H1 (cell line): ENCODE measurements around the gene DACT3. TPM values are rescaled to one million over a fixed set of nuclear protein-coding genes. Genes with fewer than 3 reads are reported as not detected.

Experiments
- CTCF ChIA-PET: fragments of 300-600 bp; sonication (Branson Sonifier 250); formaldehyde crosslinking; loops from one replicate; lab custom pipeline; 2021; ENCODE audit not compliant: partially characterized antibody; lab: Charles Lee
- POLR2A ChIA-PET: fragments of 300-600 bp; sonication (Branson Sonifier 250); formaldehyde crosslinking; loops from one replicate; lab custom pipeline; 2021; ENCODE audit warnings: inconsistent platforms; ENCODE audit not compliant: partially characterized antibody; lab: Charles Lee
- DNase-seq, 2 experiments: peaks; one replicate each; pipeline versions ENCODE4 v3.0.0 to v3.0.0-alpha.2; 2010 to 2022; ENCODE audit warnings: low spot score in 2 of 2, low read depth in 1 of 2, mixed read lengths in 1 of 2
- FAIRE-seq: peaks from 2 replicates; lab custom pipeline; 2011; peaks lifted over from hg19 to GRCh38; lab: Jason Lieb, UNC
- H2AFZ ChIP-seq: 2 replicates; pipeline ENCODE4 v1.8.1; 2012; ENCODE audit warnings: low read length, inconsistent platforms
- H2AK5ac ChIP-seq: 2 replicates; pipeline ENCODE4 v1.6.1; 2013; ENCODE audit warnings: low read depth, low read length
- H2BK120ac ChIP-seq: replicated peaks from 2 replicates; pipeline ENCODE3; 2013; ENCODE audit warnings: low read depth, low read length, inconsistent platforms
- H2BK12ac ChIP-seq: 2 replicates; pipeline ENCODE4 v1.6.1; 2013; ENCODE audit warnings: low read depth, low read length
- H2BK15ac ChIP-seq: 2 replicates; pipeline ENCODE4 v1.6.1; 2013; ENCODE audit warnings: low read length
- H2BK20ac ChIP-seq: 2 replicates; pipeline ENCODE4 v1.6.1; 2013; ENCODE audit warnings: low read length
- H2BK5ac ChIP-seq: 2 replicates; pipeline ENCODE4 v1.6.1; 2013; ENCODE audit warnings: low read depth, low read length
- H3K14ac ChIP-seq: 2 replicates; pipeline ENCODE4 v1.6.1; 2013; ENCODE audit warnings: inconsistent platforms; ENCODE audit not compliant: insufficient read length
- H3K18ac ChIP-seq: 2 replicates; pipeline ENCODE4 v1.6.1; 2013; ENCODE audit warnings: low read length; ENCODE audit errors: extremely low read depth
- H3K23ac ChIP-seq: 2 replicates; pipeline ENCODE4 v1.6.1; 2013; ENCODE audit warnings: inconsistent platforms; ENCODE audit not compliant: insufficient read length
- H3K23me2 ChIP-seq: 2 replicates; pipeline ENCODE4 v1.6.1; 2013; ENCODE audit warnings: low read depth, low read length
- H3K27ac ChIP-seq: 2 replicates; pipeline ENCODE4 v1.6.1; 2011; ENCODE audit warnings: low read depth, low read length, inconsistent platforms
- H3K27me3 ChIP-seq, 4 experiments: replicated peaks in 1 of 4; 1 replicate in 1 of 4; 2 replicates in 3 of 4; pipeline versions ENCODE4 v1.6.1 to v1.8.1; 2011 to 2013; ENCODE audit warnings: low read length in 3 of 4, mild to moderate bottlenecking in 3 of 4, inconsistent platforms in 2 of 4, mixed read lengths in 2 of 4, moderate library complexity in 1 of 4; ENCODE audit not compliant: control insufficient read depth in 3 of 4, insufficient read depth in 3 of 4; ENCODE audit errors: extremely low read depth in 1 of 4
- H3K36me3 ChIP-seq, 4 experiments: 2 replicates each; pipeline versions ENCODE4 v1.6.1 to v1.8.1; 2011 to 2013; ENCODE audit warnings: mild to moderate bottlenecking in 4 of 4, low read length in 3 of 4, moderate library complexity in 2 of 4, control low read depth in 1 of 4, inconsistent platforms in 1 of 4; ENCODE audit not compliant: insufficient read depth in 4 of 4, control insufficient read depth in 2 of 4
- H3K4ac ChIP-seq: replicated peaks from 2 replicates; pipeline ENCODE3; 2013; ENCODE audit warnings: low read length, low read depth, mixed read lengths, inconsistent platforms; ENCODE audit not compliant: insufficient read length
- H3K4me1 ChIP-seq, 4 experiments: replicated peaks in 1 of 4; 1 replicate in 1 of 4; 2 replicates in 3 of 4; pipeline versions ENCODE4 v1.6.1 to v1.8.1; 2011 to 2013; ENCODE audit warnings: low read length in 3 of 4, inconsistent platforms in 2 of 4, mixed read lengths in 1 of 4; ENCODE audit not compliant: insufficient read depth in 4 of 4, control insufficient read depth in 3 of 4
- H3K4me2 ChIP-seq, 2 experiments: 2 replicates each; pipeline versions ENCODE4 v1.6.1 to v1.8.1; 2011 to 2013; ENCODE audit warnings: low read depth in 2 of 2, low read length in 2 of 2, control low read depth in 1 of 2, inconsistent platforms in 1 of 2, mild to moderate bottlenecking in 1 of 2; ENCODE audit not compliant: insufficient read depth in 1 of 2
- H3K4me3 ChIP-seq, 4 experiments: fragments of 200-600, 300-600 bp in 1 of 4; sonication (generic), shearing (Covaris generic), sonication (Bioruptor Twin) in 1 of 4; 2 replicates each; pipeline versions ENCODE4 v1.5.1 to v1.8.1; 2011 to 2016; ENCODE audit warnings: low read length in 4 of 4, low read depth in 3 of 4, control low read depth in 2 of 4, inconsistent platforms in 2 of 4, mild to moderate bottlenecking in 2 of 4, mixed read lengths in 1 of 4, moderate library complexity in 1 of 4; ENCODE audit not compliant: insufficient read depth in 2 of 4; ENCODE audit errors: extremely low read depth in 1 of 4
- H3K56ac ChIP-seq: replicated peaks from 2 replicates; pipeline ENCODE3; 2013; ENCODE audit warnings: low read depth, mild to moderate bottlenecking, mixed read lengths, low read length, inconsistent platforms; ENCODE audit not compliant: insufficient read length
- H3K79me1 ChIP-seq: 2 replicates; pipeline ENCODE4 v1.6.1; 2013; ENCODE audit warnings: low read depth, low read length, control low read depth
- H3K79me2 ChIP-seq, 2 experiments: 2 replicates each; pipeline versions ENCODE4 v1.6.1 to v1.8.1; 2012 to 2013; ENCODE audit warnings: low read length in 2 of 2, mild to moderate bottlenecking in 2 of 2, inconsistent platforms in 1 of 2; ENCODE audit not compliant: insufficient read depth in 2 of 2, control insufficient read depth in 1 of 2
- H3K9ac ChIP-seq, 4 experiments: replicated peaks in 1 of 4; 1 replicate in 1 of 4; 2 replicates in 3 of 4; pipeline versions ENCODE4 v1.6.1 to v1.8.1; 2011 to 2013; ENCODE audit warnings: low read depth in 3 of 4, low read length in 3 of 4, control low read depth in 2 of 4, mild to moderate bottlenecking in 2 of 4, moderate library complexity in 2 of 4, inconsistent platforms in 1 of 4; ENCODE audit errors: extremely low read depth in 1 of 4
- H3K9me3 ChIP-seq, 2 experiments: 2 replicates each; pipeline versions ENCODE4 v1.6.1 to v1.8.1; 2012 to 2013; ENCODE audit warnings: mild to moderate bottlenecking in 2 of 2, moderate library complexity in 2 of 2, control low read depth in 1 of 2, inconsistent platforms in 1 of 2, low read depth in 1 of 2, low read length in 1 of 2, mixed read lengths in 1 of 2; ENCODE audit not compliant: insufficient read depth in 2 of 2
- H4K20me1 ChIP-seq, 2 experiments: replicated peaks in 1 of 2; 2 replicates each; pipeline versions ENCODE3 to v1.8.1; 2011 to 2013; ENCODE audit warnings: inconsistent platforms in 2 of 2, low read length in 2 of 2, mild to moderate bottlenecking in 1 of 2; ENCODE audit not compliant: insufficient read depth in 2 of 2, control insufficient read depth in 1 of 2
- H4K5ac ChIP-seq: 2 replicates; pipeline ENCODE4 v1.6.1; 2013; ENCODE audit warnings: low read length, low read depth, mixed read lengths, inconsistent platforms; ENCODE audit not compliant: insufficient read length
- H4K8ac ChIP-seq: 2 replicates; pipeline ENCODE4 v1.8.0; 2013; ENCODE audit warnings: mild to moderate bottlenecking, moderate library complexity, low read length, inconsistent platforms; ENCODE audit not compliant: insufficient read depth; ENCODE audit errors: extremely low read depth
- H4K91ac ChIP-seq: replicated peaks from 2 replicates; pipeline ENCODE3; 2013; ENCODE audit warnings: low read length, mixed read lengths, inconsistent platforms; ENCODE audit not compliant: insufficient read length
- CEBPB ChIP-seq: IDR thresholded peaks from 2 replicates; pipeline ENCODE4 v1.6.1; 2012; ENCODE audit warnings: low read depth, low read length
- EZH2 ChIP-seq: fragments of 200-600 bp; sonication (generic); IDR thresholded peaks from 2 replicates; pipeline ENCODE4 v1.7.1; 2012; ENCODE audit warnings: low read depth, mild to moderate bottlenecking, moderate library complexity, low read length, inconsistent platforms; ENCODE audit not compliant: severe bottlenecking
- NANOG ChIP-seq: IDR thresholded peaks from 2 replicates; pipeline ENCODE4 v1.6.1; 2011; ENCODE audit warnings: low read length, low read depth, mild to moderate bottlenecking, inconsistent platforms; ENCODE audit not compliant: insufficient read depth, poor library complexity, severe bottlenecking
- WGBS, 2 experiments: shearing (Covaris generic) in 1 of 2; methylation state at CpG; one replicate each; pipeline versions ENCODE4 v1.1.6 to v1.1.7; 2013 to 2015; ENCODE audit warnings: low lambda C conversion rate in 2 of 2, mixed read lengths in 2 of 2, inconsistent platforms in 1 of 2, low coverage in 1 of 2, missing lambda C conversion rate in 1 of 2; ENCODE audit not compliant: insufficient replicate concordance in 2 of 2, insufficient coverage in 1 of 2, insufficient read length in 1 of 2; ENCODE audit errors: extremely low coverage in 1 of 2, missing lambda C conversion rate in 1 of 2; 5-methylcytosine and 5-hydroxymethylcytosine counted together
- polyA plus RNA-seq, 7 experiments: library from polyadenylated mRNA; depleted of rRNA in 3 of 7; stranded (reverse) in 5 of 7; unstranded in 2 of 7; fragments of >200 nt in 5 of 7; fragments of 200-250 nt in 2 of 7; gene quantifications; 1 replicate in 5 of 7; 2 replicates in 1 of 7; 4 replicates in 1 of 7; pipeline versions ENCODE4 v1.2.1 to v1.2.3, GENCODE V29; 2011 to 2013; ENCODE audit warnings: missing spikeins in 2 of 7, mixed read lengths in 2 of 7
- total RNA-seq: library from RNA; stranded (reverse); fragmentation: NEBNext Ultra II Directional; extraction: Animal tissue kit (Norgen Biotek cat#: 25700); gene quantifications from 2 replicates; pipeline ENCODE4 v1.2.1, GENCODE V29; 2021

The DACT3 gene
- total and polyA plus RNA-seq, 2 of the 8 experiments (the other 6 are each of a cell fraction or from before 2014, with no cell fraction given), result 1.8 to 2.0 TPM

GRCh38 chr19:46631481-46631880 is 29.5 kb downstream of the DACT3 start:
- 0 out of 2 replicates have a peak overlapping the region, but pooled peaks have one; percentile 76 for H2BK5ac ChIP-seq
- CTCF ChIA-PET, result interaction anchor here (0.8 to 15.3 kb wide), 10 partner anchors 15 to 119 kb away, joined by 3 to 309 read pairs (median 4); partner anchors contain the start of genes CALM3 and DACT3
- peak overlapping the region; percentile 71 for H3K18ac ChIP-seq
- H4K5ac ChIP-seq, result no peak overlapping the region
- no peaks in the 10 kb centered on the region for H3K36me3 ChIP-seq
- POLR2A ChIA-PET, result interaction anchor here (0.8 to 2.0 kb wide), 9 partner anchors 11 to 43 kb away, joined by 3 to 10 read pairs (median 4); no protein-coding TSS in a partner anchor
- H3K9me3 ChIP-seq, result no peaks in the 10 kb centered on the region
- no peak for TF ChIP-seq EZH2
- TF ChIP-seq CEBPB, result no peak
- TF ChIP-seq NANOG, result no peak
- H2AFZ ChIP-seq, result no peak overlapping the region
- no peak overlapping the region for H2BK15ac ChIP-seq
- H3K4me1 ChIP-seq, result peaks cover 0 to 20% (median 15%) of the 10 kb centered on the region in 4 experiments; a peak in 6 of 7 replicates
- H2AK5ac ChIP-seq, result peak overlapping the region; percentile 39; the same call in 1 of the 2 replicates
- H4K20me1 ChIP-seq, result peaks cover 0 to 1% of the 10 kb centered on the region in 2 experiments
- no peak overlapping the region for H3K4ac ChIP-seq
- H3K27ac ChIP-seq, result no peak overlapping the region
- H3K9ac ChIP-seq, result no peak overlapping the region
- H4K8ac ChIP-seq, result no peak overlapping the region
- no peak overlapping the region for H3K14ac ChIP-seq
- H2BK12ac ChIP-seq, result 0 out of 2 replicates have a peak overlapping the region, but pooled peaks have one; percentile 71
- no peak for FAIRE-seq
- DNase-seq, result no peak
- 71% methylated on average over 5 of the region's 6 CpGs; no CpG with 5 or more reads in 1 of the 2 experiments for WGBS, 2 experiments
- H2BK20ac ChIP-seq, result peak overlapping the region; percentile 34; the same call in 1 of the 2 replicates
- no peak overlapping the region for H3K23ac ChIP-seq
- peaks cover 17% of the 10 kb centered on the region; the same call in 1 of the 2 replicates for H3K23me2 ChIP-seq
- H3K4me3 ChIP-seq, result no peak overlapping the region
- H3K56ac ChIP-seq, result no peak overlapping the region
- H3K27me3 ChIP-seq, result peaks cover 5 to 30% (median 27%) of the 10 kb centered on the region in 4 experiments
- no peak overlapping the region for H2BK120ac ChIP-seq
- no peaks in the 10 kb centered on the region for H3K79me2 ChIP-seq
- no peaks in the 10 kb centered on the region; the same call in 1 of the 2 replicates for H3K79me1 ChIP-seq
- 0 out of 4 replicates have a peak overlapping the region, but pooled peaks of 1 of the 2 experiments have one; percentile 9 for H3K4me2 ChIP-seq
- no peak overlapping the region for H4K91ac ChIP-seq
